MV-4-11 (cell line): ENCODE data around the gene ADGRG3.

Experiments
- DNase-seq: peaks from one replicate; lab custom pipeline; 2025; lab: John Stamatoyannopoulos, UW

ADGRG3 gene

GRCh38 chr16:57736419-57737351, 68.6 kb downstream of the ADGRG3 start:
- peak; percentile 68 for DNase-seq

- DNase-seq = no peak
Observed at GRCh38 chr16:57738844-57739243, 70.7 kb downstream of the ADGRG3 start.
